ENCODE measurements around the gene KIF11. TPM values are rescaled to one million over a fixed set of nuclear protein-coding genes. Genes with fewer than 3 reads are reported as not detected.
"Not testable (repeated sequence)": the region's sequence is repeated elsewhere in the genome, so short reads cannot be mapped to it uniquely, and the experiment has no call there.

Gene KIF11
- polyA plus RNA-seq, 1 experiment, result 4.3 TPM

DNA sequence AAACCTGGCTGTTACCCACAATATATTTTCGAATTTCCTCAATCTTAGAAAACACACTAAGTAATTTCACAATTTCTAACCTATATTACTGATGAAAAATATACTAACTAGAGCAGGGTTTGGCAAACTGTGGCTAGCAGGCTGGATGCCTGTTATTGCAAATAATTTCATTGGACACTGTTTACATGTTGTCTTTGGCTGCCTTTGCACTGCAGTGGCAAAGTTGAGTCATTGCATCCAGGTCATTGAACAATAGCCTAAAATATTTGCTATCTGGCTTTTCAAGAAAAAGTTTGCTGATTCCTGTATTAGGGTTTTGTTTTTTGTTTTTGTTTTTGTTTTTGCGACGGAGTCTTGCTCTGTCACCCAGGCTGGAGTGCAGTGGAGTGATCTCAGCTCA lies 47.2 kb downstream of the KIF11 start:
- H3K27me3 ChIP-seq (ENCODE audit: control insufficient read depth, insufficient read depth, low read length), result no peaks in the 10 kb centered on the region
- H3K36me3 ChIP-seq (ENCODE audit: control insufficient read depth, insufficient read depth, low read length), result no peaks in the 10 kb centered on the region
- DNase-seq (ENCODE audit: low read depth), result peak; percentile 9
- POLR2A ChIA-PET, result no interaction called here
- no peak overlapping the region for H3K4me3 ChIP-seq (ENCODE audit: low read depth, low read length)
- 0 out of 2 replicates have a peak, but pooled peaks have one; percentile 12 for TF ChIP-seq CTCF (IDR thresholded peaks at IDR 0.05; ENCODE audit: insufficient read depth, low read depth, low read length)
- CTCF ChIA-PET, result interaction anchor here (0.5 kb wide), 1 partner anchor 17 kb away, joined by 3 read pairs; no protein-coding TSS in a partner anchor

GRCh38 chr10:92641492-92641891 lies 48.6 kb downstream of the KIF11 start:
- no peak overlapping the region for H3K4me3 ChIP-seq (ENCODE audit: low read depth, low read length)
- ChIA-PET CTCF (interaction anchor here (0.9 kb wide), 1 partner anchor 18 kb away, joined by 3 read pairs; no protein-coding TSS in a partner anchor), POLR2A (no interaction called here)
- no peaks in the 10 kb centered on the region for H3K27me3 ChIP-seq (ENCODE audit: control insufficient read depth, insufficient read depth, low read length)
- TF ChIP-seq CTCF (IDR thresholded peaks at IDR 0.05; ENCODE audit: insufficient read depth, low read depth, low read length), result no peak
- no peak for DNase-seq (ENCODE audit: low read depth)
- H3K36me3 ChIP-seq (ENCODE audit: control insufficient read depth, insufficient read depth, low read length), result no peaks in the 10 kb centered on the region

DNA sequence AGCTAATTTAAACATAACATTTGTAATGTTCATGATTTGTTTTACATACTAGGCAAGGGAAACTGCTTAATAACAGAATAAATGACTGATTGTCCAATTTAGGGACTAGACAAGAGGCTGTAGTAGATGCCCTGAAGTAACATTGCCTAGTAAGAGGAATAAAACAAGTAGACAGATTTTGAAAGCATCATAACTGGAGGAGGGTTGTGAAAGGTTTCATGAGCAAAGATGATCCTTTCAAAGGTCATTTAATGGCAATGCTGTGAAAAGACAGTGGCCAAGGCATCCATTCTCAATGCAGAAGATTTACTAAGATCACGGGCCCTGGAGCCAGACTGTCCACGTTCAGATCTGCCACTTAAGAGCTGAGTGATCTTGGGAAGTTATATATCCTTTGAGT lies 52.0 kb downstream of the KIF11 start:
- Histone ChIP-seq H3K4me3 (ENCODE audit: low read depth, low read length) (no peak overlapping the region), H3K27me3 (ENCODE audit: control insufficient read depth, insufficient read depth, low read length) (no peaks in the 10 kb centered on the region), H3K36me3 (ENCODE audit: control insufficient read depth, insufficient read depth, low read length) (no peaks in the 10 kb centered on the region)
- POLR2A ChIA-PET, result no interaction called here
- DNase-seq (ENCODE audit: low read depth), result no peak
- CTCF ChIA-PET, result interaction anchor here (0.6 to 1.5 kb wide), 5 partner anchors 10 to 54 kb away, joined by 3 to 6 read pairs (median 4); no protein-coding TSS in a partner anchor
- no peak for TF ChIP-seq CTCF (IDR thresholded peaks at IDR 0.05; ENCODE audit: insufficient read depth, low read depth, low read length)

GRCh38 chr10:92650864-92651263 lies 57.9 kb downstream of the KIF11 start:
- POLR2A ChIA-PET; H3K36me3 ChIP-seq (ENCODE audit: control insufficient read depth, insufficient read depth, low read length); H3K4me3 ChIP-seq (ENCODE audit: low read depth, low read length); H3K27me3 ChIP-seq (ENCODE audit: control insufficient read depth, insufficient read depth, low read length); CTCF ChIA-PET; DNase-seq (ENCODE audit: low read depth): not testable (repeated sequence)

DNA sequence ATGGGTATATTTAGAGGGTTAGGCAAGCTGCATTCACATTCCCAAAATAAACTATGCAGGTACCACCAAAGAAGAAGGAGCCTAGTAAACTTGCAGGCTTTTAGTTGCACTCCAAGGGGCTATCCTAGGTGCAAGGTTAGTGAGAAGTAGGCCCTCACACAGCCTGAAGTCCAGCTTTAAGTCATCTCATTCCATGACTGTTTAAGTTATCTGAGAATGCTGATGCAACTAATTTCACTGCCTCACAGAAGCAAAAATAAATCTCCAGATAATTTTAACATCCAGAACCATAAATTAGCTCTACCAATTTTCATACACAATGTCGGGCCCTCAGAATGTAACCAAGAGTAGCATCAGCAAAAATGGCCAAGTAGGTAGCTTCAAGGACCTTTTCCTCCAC lies 62.5 kb downstream of the KIF11 start:
- no peak overlapping the region for H3K4me3 ChIP-seq (ENCODE audit: low read depth, low read length)
- no peak for TF ChIP-seq CTCF (IDR thresholded peaks at IDR 0.05; ENCODE audit: insufficient read depth, low read depth, low read length)
- H3K27me3 ChIP-seq (ENCODE audit: control insufficient read depth, insufficient read depth, low read length), result no peaks in the 10 kb centered on the region
- DNase-seq (ENCODE audit: low read depth), result no peak
- no peaks in the 10 kb centered on the region; the same call in 1 of the 2 replicates for H3K36me3 ChIP-seq (ENCODE audit: control insufficient read depth, insufficient read depth, low read length)
- ChIA-PET CTCF (interaction anchor here (0.6 to 1.5 kb wide), 3 partner anchors 11 to 64 kb away, joined by 3 to 4 read pairs (median 4); no protein-coding TSS in a partner anchor), POLR2A (no interaction called here)

DNA sequence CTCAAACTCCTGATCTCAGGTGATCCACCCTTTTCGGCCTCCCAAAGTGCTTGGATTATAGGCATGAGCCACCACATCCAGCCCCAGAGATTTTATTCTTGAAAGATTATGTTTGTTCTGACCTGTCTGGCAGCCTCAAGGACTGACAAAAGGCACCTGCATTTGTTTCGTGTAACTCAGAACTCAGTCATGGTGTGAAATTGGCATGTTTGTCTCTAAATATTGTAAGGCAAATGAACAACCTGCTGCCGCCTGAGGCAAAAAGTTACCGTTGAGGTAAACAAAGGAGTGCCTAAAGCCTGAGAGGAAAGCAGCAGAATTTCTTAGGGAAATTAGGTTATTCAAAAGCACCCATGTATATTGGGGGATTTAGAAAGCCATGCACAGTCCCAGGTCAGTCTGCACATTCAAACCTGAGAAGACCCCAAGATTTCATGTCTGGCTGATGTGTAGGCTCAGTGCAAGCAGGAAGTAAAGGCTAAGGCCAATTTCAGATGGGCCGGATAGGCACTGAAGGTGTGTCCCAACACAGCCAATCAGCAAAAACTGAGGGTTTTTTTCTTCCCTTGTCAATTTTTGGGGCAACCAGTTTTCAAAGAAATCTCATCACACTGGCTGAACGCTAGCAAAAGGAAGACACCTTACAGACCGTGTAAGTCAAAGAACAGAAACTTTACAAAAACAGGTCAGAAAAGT lies 63.5 kb downstream of the KIF11 start:
- Histone ChIP-seq H3K4me3 (ENCODE audit: low read depth, low read length) (no peak overlapping the region), H3K36me3 (ENCODE audit: control insufficient read depth, insufficient read depth, low read length) (no peaks in the 10 kb centered on the region), H3K27me3 (ENCODE audit: control insufficient read depth, insufficient read depth, low read length) (no peaks in the 10 kb centered on the region)
- CTCF ChIA-PET, result no interaction called here
- POLR2A ChIA-PET, result no interaction called here
- no peak for DNase-seq (ENCODE audit: low read depth)
- TF ChIP-seq CTCF (IDR thresholded peaks at IDR 0.05; ENCODE audit: insufficient read depth, low read depth, low read length), result no peak
